GM21447 (cell line): ENCODE measurements around the gene LEUTX.

Experiments
- ATAC-seq: cut with Tn5 transposase; IDR thresholded peaks from one replicate; pipeline ENCODE4 v1.9.1; 2021; ENCODE audit not compliant: unreplicated experiment

LEUTX gene

GRCh38 chr19:39820696-39821095, 42.0 kb downstream of the LEUTX start:
- ATAC-seq = no peak

GRCh38 chr19:39823686-39824085, 45.0 kb downstream of the LEUTX start:
- no peak for ATAC-seq

- ATAC-seq = peak; percentile 91
Observed at GRCh38 chr19:39824143-39825092, 45.8 kb downstream of the LEUTX start.

GRCh38 chr19:39825093-39825463, 46.4 kb downstream of the LEUTX start:
- ATAC-seq = no peak

- ATAC-seq = no peak
Observed at GRCh38 chr19:39825531-39826076, 47.0 kb downstream of the LEUTX start.

GRCh38 chr19:39826311-39826945, 47.8 kb downstream of the LEUTX start:
- no peak for ATAC-seq

GRCh38 chr19:39827216-39827615, 48.6 kb downstream of the LEUTX start:
- ATAC-seq = no peak

GRCh38 chr19:39828015-39828653, 49.5 kb downstream of the LEUTX start:
- no peak for ATAC-seq

- no peak for ATAC-seq
Observed at GRCh38 chr19:39828654-39829032, 50.0 kb downstream of the LEUTX start.

GRCh38 chr19:39829702-39830275, 51.1 kb downstream of the LEUTX start:
- ATAC-seq = no peak

GRCh38 chr19:39830406-39830805, 51.8 kb downstream of the LEUTX start:
- no peak for ATAC-seq

GRCh38 chr19:39830847-39831246, 52.2 kb downstream of the LEUTX start:
- ATAC-seq = no peak

- no peak for ATAC-seq
Observed at GRCh38 chr19:39831679-39832078, 53.0 kb downstream of the LEUTX start.

- ATAC-seq = no peak
Observed at GRCh38 chr19:39832341-39833083, 53.9 kb downstream of the LEUTX start.

GRCh38 chr19:39833160-39833463, 54.5 kb downstream of the LEUTX start:
- ATAC-seq = no peak

GRCh38 chr19:39833464-39834286, 55.0 kb downstream of the LEUTX start, which contains the start of gene DYRK1B:
TSS of gene DYRK1B (minus strand) at chr19:39834162. CDS start at chr19:39831867, 2,295 bp downstream.
- ATAC-seq = peak; percentile 85

GRCh38 chr19:39834287-39834841, 55.7 kb downstream of the LEUTX start:
- no peak for ATAC-seq
